Embryonic facial prominence (tissue), 1 donor: ENCODE data around the gene FLCN.
"Not testable (repeated sequence)": the region's sequence is repeated elsewhere in the genome, so short reads cannot be mapped to it uniquely, and the experiment has no call there.

Experiments
- DNase-seq: peaks from one replicate; pipeline ENCODE4 v3.0.0-alpha.2; 2016; ENCODE audit errors: extremely low spot score

The FLCN gene

GRCh38 chr17:17184985-17185757 is 51.8 kb downstream of the FLCN start:
- not testable (repeated sequence) for DNase-seq

DNA sequence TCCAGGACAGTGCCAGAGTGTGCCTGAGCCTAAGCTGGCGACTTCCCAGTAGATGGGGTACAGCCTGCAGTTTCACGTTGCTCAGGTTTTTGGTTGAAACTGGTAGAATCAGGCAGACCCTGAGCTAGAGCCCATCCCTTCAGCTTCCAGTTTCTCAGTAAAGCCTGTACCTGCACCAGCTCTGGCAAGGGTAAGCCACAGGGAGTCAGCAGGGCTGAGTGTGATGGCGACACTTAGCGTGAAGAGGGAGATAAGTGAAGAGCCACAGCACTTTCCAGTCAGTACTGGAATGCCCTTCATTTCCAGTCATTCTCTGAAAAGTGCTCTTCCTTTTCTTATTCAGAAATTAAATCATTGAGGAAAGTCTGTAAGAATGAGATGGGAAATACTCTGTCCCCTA is 53.2 kb downstream of the FLCN start:
- no peak for DNase-seq

DNA sequence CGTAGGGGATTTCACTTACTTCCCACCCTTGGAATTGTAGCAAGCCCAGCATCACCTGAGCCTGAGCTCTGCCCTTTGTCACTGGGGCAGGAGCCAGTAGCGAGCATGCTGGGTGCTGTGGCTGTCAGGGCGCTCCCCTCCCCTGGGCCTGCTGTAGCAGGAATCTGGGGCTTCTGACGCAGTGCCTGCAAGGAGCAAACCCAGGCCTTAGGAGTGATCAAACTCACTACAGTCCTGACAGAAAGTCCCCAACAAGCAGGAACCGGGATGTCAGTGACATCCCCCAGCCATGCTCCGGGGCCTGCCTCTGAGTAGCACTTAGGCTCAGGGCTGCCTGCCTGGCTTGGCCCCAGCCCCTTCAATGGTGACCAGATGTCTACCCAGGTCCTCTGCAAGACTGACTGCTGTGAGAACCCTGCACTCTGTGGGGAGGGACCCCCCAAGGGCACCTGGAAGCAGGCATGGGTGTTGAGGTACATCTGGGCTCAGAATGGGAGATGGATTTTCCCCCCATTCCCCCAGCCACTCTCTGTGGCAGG is 54.3 kb downstream of the FLCN start:
- DNase-seq: no peak

DNA sequence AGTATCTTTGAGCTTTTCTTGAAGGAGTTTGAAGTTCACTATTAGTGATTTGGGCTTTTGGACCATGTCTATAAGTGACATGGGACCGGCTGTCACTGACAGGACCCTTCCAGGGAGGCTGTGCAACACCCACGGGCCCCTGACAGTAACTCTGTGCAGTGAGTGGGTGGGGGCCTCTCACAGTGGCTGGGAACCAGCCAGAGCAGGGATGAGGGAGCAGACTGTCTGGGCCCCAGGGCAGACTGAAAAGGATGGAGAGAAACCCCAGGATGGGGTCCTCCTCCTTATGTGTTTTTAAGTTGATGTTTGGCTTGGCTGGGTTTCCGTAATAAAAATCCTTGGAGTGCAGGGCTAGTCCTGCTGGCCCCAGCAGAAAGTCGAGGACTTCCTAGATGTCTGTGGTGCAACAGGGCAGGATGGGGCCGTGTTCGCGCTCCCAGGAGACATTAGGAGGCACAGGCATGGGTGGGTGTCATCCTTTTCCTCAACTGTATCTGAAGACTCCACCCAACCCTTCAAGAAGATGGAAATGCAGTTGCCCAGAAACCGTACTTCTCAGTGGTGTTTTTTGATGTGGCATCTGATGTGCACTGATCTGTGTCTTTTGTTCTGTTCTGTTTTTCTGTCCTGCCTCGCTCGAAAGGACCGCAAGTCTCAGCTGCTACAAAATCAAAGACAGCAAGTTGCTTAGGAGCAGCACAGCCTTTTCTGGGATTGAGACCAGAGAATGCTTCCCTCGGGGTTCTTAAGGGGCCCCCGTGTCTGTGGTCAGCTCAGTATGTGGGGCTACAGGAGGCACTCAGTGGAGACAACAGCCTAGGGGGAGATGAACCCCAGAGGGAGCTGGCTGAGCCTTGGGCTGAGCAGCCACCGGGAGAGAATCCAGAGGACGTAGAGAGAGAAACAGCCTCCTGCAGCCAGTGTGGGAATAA is 55.0 kb downstream of the FLCN start:
- DNase-seq: no peak

- no peak for DNase-seq
Observed at GRCh38 chr17:17180741-17181525, 56.0 kb downstream of the FLCN start.

DNA sequence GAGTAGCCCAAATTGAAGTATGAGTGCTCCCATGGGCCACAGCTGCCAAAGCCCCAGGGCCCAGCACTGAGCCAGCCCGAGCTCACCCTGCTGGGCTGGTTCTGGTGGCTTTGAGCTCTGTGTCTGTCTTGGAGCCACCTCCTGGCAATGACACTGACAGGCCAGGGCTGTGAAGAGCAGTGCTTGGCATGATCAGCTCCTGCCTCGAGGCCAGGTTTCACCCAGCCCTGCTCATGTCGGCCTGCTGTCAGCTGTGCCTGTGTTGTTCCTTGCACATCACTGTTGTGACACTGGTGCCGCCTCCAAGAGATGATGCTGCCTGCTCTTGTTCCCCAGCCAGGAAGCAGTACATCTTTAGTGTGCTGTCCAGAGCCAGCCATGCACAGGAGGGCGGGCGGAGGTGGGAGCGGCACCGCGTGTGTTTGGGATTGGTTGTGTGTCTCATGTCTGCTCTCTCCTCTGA is 56.8 kb downstream of the FLCN start:
- DNase-seq: no peak

- DNase-seq: no peak
Observed at GRCh38 chr17:17179371-17179827, 57.6 kb downstream of the FLCN start.

GRCh38 chr17:17177176-17177575 is 59.8 kb downstream of the FLCN start:
- no peak for DNase-seq

- DNase-seq: no peak
Observed at GRCh38 chr17:17176341-17176740, 60.6 kb downstream of the FLCN start.

DNA sequence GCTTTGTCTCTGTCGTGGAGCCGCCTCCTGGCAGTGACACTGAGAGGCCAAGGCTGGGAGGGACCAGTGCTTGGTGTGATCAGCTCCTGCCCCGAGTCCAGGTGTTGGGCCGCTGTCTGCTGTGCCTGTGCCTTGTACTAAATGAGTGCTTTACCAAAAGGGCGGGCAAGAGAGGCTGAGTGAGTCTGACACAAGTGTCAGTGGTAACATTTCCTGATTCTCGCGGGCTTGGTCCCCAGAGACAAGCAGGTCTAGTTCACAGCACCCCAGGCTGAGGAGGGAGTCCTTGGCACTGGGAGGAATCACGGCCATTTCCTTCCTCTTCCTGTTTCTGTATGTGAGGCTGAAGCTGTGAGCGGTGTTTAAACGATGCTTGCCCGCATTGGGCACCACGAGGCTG is 61.1 kb downstream of the FLCN start:
- no peak for DNase-seq

GRCh38 chr17:17175340-17175739 is 61.6 kb downstream of the FLCN start:
- DNase-seq: no peak

DNA sequence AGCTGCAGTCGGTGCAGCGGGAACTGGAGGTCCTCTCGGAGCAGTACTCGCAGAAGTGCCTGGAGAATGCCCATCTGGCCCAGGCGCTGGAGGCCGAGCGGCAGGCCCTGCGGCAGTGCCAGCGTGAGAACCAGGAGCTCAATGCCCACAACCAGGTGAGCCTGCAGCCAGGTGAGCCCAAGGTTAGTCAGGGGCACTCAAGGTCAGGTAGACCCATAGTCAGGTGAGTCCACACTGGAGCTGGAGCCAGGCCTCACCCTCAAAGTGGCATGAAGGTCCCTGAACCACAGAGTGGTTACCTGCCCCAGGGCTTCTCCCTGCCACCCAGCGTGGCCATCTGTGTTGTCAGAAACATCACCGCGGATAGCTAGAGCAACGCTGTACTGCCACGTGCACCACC is 63.0 kb downstream of the FLCN start:
- DNase-seq: no peak

- DNase-seq: no peak
Observed at GRCh38 chr17:17172990-17173389, 64.0 kb downstream of the FLCN start.

DNA sequence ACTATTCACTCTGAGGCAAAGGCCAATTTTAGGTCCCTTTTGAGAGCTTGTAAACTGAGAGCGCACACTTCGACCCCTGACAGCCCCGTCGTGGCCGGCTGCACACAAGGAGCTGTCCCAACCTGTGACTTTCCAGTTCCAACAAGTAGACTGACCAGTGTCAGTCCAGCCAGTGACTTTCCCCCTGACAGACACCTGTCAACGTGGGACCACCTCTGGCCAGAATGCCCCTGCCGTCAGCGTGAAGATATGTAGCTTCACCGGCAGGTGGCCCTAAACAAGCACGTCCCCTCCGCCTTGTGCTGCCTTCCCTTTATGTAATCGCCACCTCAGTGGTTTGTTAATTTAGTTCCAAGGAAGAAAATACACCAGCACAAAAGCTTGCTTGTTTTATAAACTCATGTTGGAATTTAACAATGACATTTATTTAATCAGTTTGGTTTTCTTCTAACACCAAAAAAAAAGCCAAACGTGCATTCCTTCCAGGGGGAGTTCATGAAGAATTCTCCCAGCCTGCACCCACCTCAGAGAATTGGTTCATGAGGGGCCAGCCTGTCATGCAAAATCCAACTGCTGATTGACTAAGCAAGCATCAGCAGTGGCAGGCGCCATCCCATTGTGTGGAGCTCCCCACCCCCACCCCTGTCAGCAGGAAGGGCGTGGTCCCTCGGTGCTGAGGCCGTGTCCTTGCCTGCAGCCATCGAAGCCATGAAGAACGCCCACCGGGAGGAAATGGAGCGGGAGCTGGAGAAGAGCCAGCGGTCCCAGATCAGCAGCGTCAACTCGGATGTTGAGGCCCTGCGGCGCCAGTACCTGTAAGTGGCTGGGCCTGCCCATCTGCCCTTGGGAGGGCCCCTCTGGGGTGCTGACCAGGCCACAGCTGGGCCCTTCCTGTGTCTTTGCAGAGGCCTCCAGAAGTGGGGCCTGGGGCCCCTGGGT is 64.7 kb downstream of the FLCN start:
- no peak for DNase-seq

DNA sequence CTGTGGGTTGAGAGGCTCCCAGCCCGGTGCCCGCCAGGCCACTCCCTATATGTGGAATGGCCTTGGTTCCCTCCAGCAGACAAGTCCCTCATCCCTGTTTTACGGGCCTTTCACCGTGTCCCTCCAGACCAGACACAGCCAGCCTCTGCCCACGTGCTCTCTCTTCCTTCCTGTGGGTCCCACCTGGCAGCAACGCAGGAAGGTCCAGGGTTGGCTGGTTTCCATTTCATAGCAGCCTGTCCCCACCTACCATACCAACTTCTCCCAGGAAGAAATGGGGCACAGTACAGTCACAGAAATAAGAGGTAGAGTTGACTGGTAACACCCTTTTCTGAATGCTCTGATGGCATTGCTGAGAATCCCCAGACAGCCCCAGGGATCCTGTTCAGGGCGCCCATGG is 65.8 kb downstream of the FLCN start:
- DNase-seq: no peak

GRCh38 chr17:17170346-17170985 is 66.5 kb downstream of the FLCN start:
- no peak for DNase-seq

- DNase-seq: no peak
Observed at GRCh38 chr17:17169396-17169795, 67.6 kb downstream of the FLCN start.

DNA sequence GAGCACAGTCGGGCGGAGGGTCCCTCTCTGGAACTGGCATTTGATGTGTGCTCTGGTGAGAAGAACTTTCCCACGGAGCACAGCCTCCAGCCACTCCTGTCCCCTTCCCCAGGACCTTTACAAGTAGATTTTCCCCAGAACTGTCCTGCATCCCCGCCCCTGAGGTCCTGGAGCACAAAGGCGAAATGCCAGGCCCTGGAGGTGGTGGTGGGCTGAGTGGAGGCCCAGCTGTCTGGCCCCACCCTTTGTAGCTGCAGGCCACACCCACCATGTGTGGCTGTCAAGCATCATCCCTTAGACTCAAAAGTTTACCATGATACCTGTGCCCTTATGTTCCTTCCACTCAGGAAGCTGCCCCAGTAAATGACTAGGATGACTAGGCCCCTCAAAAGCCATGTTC is 68.6 kb downstream of the FLCN start:
- DNase-seq: no peak

GRCh38 chr17:17167986-17168385 is 69.0 kb downstream of the FLCN start:
- DNase-seq: no peak

DNA sequence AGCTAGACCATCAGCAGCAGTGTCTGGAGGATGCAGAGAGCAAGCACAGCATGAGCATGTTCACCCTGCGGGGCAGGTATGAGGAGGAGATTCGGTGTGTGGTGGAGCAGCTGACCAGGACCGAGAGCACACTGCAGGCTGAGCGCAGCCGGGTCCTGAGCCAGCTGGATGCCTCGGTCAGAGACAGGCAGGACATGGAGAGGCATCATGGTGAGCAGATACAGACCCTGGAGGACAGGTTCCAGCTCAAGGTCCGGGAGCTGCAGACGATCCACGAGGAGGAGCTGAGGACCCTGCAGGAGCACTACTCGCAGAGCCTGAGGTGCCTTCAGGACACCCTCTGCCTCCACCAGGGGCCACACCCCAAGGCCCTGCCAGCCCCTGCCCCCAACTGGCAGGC is 69.6 kb downstream of the FLCN start:
- no peak for DNase-seq
